Heart right ventricle (tissue), 16 donors: ENCODE measurements around the gene NOVA2. TPM values are rescaled to one million over a fixed set of nuclear protein-coding genes. Genes with fewer than 3 reads are reported as not detected.

ENCODE experiments used
- ATAC-seq, 8 donors: fragments of 200-7000 bp; cut with Tn5 transposase; one replicate each; pipeline ENCODE4 v1.9.1; 2020; ENCODE audit warnings: mild to moderate bottlenecking in 8 of 8, moderate library complexity in 8 of 8, moderate number of reproducible peaks in 1 of 8
- DNase-seq, 2 donors: peaks; one replicate each; pipeline ENCODE4 v3.0.0-alpha.2; 2020
- H3K27ac ChIP-seq, 10 donors: fragments of 200-600 bp; sonication (generic) in 2 of 10; one replicate each; pipeline versions ENCODE4 v1.5.0 to v1.8.0; 2020 to 2022; ENCODE audit warnings: mild to moderate bottlenecking in 3 of 10
- H3K27me3 ChIP-seq, 7 donors: fragments of 200-600 bp; one replicate each; pipeline ENCODE4 v1.8.0; 2021 to 2022; ENCODE audit warnings: mild to moderate bottlenecking in 2 of 7
- H3K36me3 ChIP-seq, 9 donors: fragments of 200-600 bp; sonication (generic) in 1 of 9; one replicate each; pipeline versions ENCODE4 v1.5.0 to v1.8.0; 2020 to 2022; ENCODE audit warnings: mild to moderate bottlenecking in 2 of 9
- H3K4me1 ChIP-seq, 9 donors: fragments of 200-600 bp; sonication (generic) in 1 of 9; one replicate each; pipeline versions ENCODE4 v1.5.0 to v1.8.0; 2020 to 2022; ENCODE audit warnings: mild to moderate bottlenecking in 4 of 9
- H3K4me3 ChIP-seq, 10 donors: fragments of 200-600 bp; sonication (generic) in 2 of 10; one replicate each; pipeline versions ENCODE4 v1.5.0 to v1.8.0; 2020 to 2022; ENCODE audit warnings: mild to moderate bottlenecking in 7 of 10, moderate library complexity in 2 of 10
- H3K9me3 ChIP-seq, 11 donors: fragments of 200-600 bp in 10 of 11; sonication (generic) in 2 of 11; one replicate each; pipeline versions ENCODE4 v1.5.0 to v1.8.0; 2013 to 2022; ENCODE audit warnings: mild to moderate bottlenecking in 2 of 11, control low read depth in 1 of 11, moderate library complexity in 1 of 11
- CTCF ChIP-seq, 9 donors: fragments of 200-600 bp; sonication (generic) in 2 of 9; IDR thresholded peaks; one replicate each; pipeline versions ENCODE4 v1.5.0 to v1.8.0; 2021 to 2022; ENCODE audit warnings: antibody characterized with exemption in 9 of 9, mild to moderate bottlenecking in 5 of 9, moderate library complexity in 1 of 9
- WGBS, 2 donors: extraction: QIAGEN DNeasy Blood & Tissue Kit; methylation state at CpG; one replicate each; pipeline ENCODE4 v1.1.7; 2013; ENCODE audit warnings: inconsistent platforms in 1 of 2; 5-methylcytosine and 5-hydroxymethylcytosine counted together
- intact Hi-C, 10 donors: fragments of 100-400 bp; cut with DNase I; formaldehyde crosslinking; loops; one replicate each; pipeline versions ENCODE4 v1.11.1 to v1.14.2; 2022
- polyA plus RNA-seq, 2 donors: library from polyadenylated mRNA; stranded (reverse); fragments of 200-250 nt; gene quantifications; one replicate each; pipeline ENCODE4 v1.2.3, GENCODE V29; 2013
- total RNA-seq, 10 donors: library from RNA; stranded (reverse); fragmentation: NEBNext Ultra II Directional in 3 of 10; extraction: Animal tissue kit (Norgen Biotek cat#: 25700) in 3 of 10; gene quantifications; one replicate each; pipeline versions ENCODE4 v1.2.1 to v1.2.4, GENCODE V29; 2021 to 2023
- donor health status: Arrhythmogenic right ventricular cardiomyopathy.
- donor health status: ischemic (EF 13 %, LVEDD 7.1; RV severe dilation, severe dysfunction).
- donor health status: healthy with polysubstance abuse.
- donor health status: DM: no; HTN: yes; CAD: no.
- donor health status: DM: no; HTN: no; CAD: no.
- donor health status: ischemic (EF 25% LVEDD 6.9; RV normal size, moderate dysfunction).
- donor health status: ischemic (EF 25% LVEDD 5.7; RV mildly dilated, moderate dysfunction).
- donor health status: healthy.
- donor health status: DM: yes; HTN: yes; CAD: no.
- donor health status: Ischemic cardiomyopathy.
- donor health status: ischemic (EF 35%, LVEDD 5.7; RV mildly dilated, moderate dysfunction).
- donor health status: nonischemic (EF 11% LVEDD 7.7; RV severe dilation, severe dysfunction).
- donor health status: DM: yes; HTN: yes; CAD: no.
- donor health status: PGD.
- donor health status: ischemic (EF 29% LVEDD 5.4; RV normal size, mild dysfunction).
- donor health status: nonischemic (EF 23%, LVEDD 6.1; RV moderate dilation, normal function).

Gene NOVA2
- total and polyA plus RNA-seq, 12 donors, result 1.6 to 8.2 (median 5.9) TPM

- intact Hi-C loops, result loop anchor here in 2 of 10 donors (10.0 kb wide), 2 partner anchors 85 to 95 kb away; no protein-coding TSS in a partner anchor
- 51 to 59% methylated on average over 7 of the region's 7 CpGs for WGBS, 2 donors
Observed at GRCh38 chr19:45919678-45920077, 54.0 kb downstream of the NOVA2 start.

GRCh38 chr19:45918721-45919120 is 54.9 kb downstream of the NOVA2 start:
- no peak overlapping the region for H3K4me3 ChIP-seq
- ATAC-seq, result no peak
- no peak for DNase-seq
- TF ChIP-seq CTCF (IDR thresholded peaks at IDR 0.05), result no peak
- peaks cover 0 to 37% (median 19%) of the 10 kb centered on the region in 7 donors for H3K27me3 ChIP-seq
- WGBS, 2 donors, result 68 to 73% methylated on average over 4 of the region's 4 CpGs
- H3K36me3 ChIP-seq, result no peaks in the 10 kb centered on the region
- H3K27ac ChIP-seq, result no peak overlapping the region
- intact Hi-C loops, result loop anchor here in 1 of 10 donors (10.0 kb wide), 1 partner anchor 86 kb away; no protein-coding TSS in a partner anchor
- H3K9me3 ChIP-seq, result no peaks in the 10 kb centered on the region
- H3K4me1 ChIP-seq, result no peaks in the 10 kb centered on the region

More at GRCh38 chr19:45919678-45920077, 54.0 kb downstream of the NOVA2 start:
- no peak for ATAC-seq
- no peaks in the 10 kb centered on the region for H3K36me3 ChIP-seq
- H3K4me3 ChIP-seq, result no peak overlapping the region
- no peak overlapping the region for H3K27ac ChIP-seq
- peaks cover 0 to 28% (median 13%) of the 10 kb centered on the region in 7 donors for H3K27me3 ChIP-seq
- DNase-seq, result no peak
- no peaks in the 10 kb centered on the region for H3K4me1 ChIP-seq
- no peaks in the 10 kb centered on the region for H3K9me3 ChIP-seq
- TF ChIP-seq CTCF (IDR thresholded peaks at IDR 0.05), result no peak

- no peak overlapping the region for H3K4me3 ChIP-seq
- H3K27me3 ChIP-seq, result peaks cover 0 to 40% (median 25%) of the 10 kb centered on the region in 7 donors
- H3K36me3 ChIP-seq, result no peaks in the 10 kb centered on the region
- intact Hi-C loops, result loop anchor here in 1 of 10 donors (10.0 kb wide), 1 partner anchor 87 kb away; no protein-coding TSS in a partner anchor
- H3K9me3 ChIP-seq, result no peaks in the 10 kb centered on the region
- no peak for DNase-seq
- no peak overlapping the region for H3K27ac ChIP-seq
- 46 to 68% methylated on average over 4 of the region's 4 CpGs for WGBS, 2 donors
- H3K4me1 ChIP-seq, result no peaks in the 10 kb centered on the region
- ATAC-seq, result no peak
- TF ChIP-seq CTCF (IDR thresholded peaks at IDR 0.05), result no peak
Observed at GRCh38 chr19:45917421-45918091, 56.1 kb downstream of the NOVA2 start.

- Histone ChIP-seq H3K9me3 (no peaks in the 10 kb centered on the region), H3K4me1 (no peaks in the 10 kb centered on the region), H3K36me3 (no peaks in the 10 kb centered on the region), H3K27ac (no peak within 1 kb of the TSS), H3K4me3 (no peak within 1 kb of the TSS), H3K27me3 (peaks cover 0 to 41% (median 28%) of the 10 kb centered on the region in 7 donors)
- peak in 4 of 8 donors; percentile 12 to 72 (median 56) for ATAC-seq
- TF ChIP-seq CTCF (IDR thresholded peaks at IDR 0.05), result peak in 5 of 9 donors; percentile 10 to 45 (median 28)
- intact Hi-C loops, result loop anchor here in 3 of 10 donors (5.0 to 10.0 kb wide), 2 partner anchors 91 to 98 kb away; no protein-coding TSS in a partner anchor
- peak in 1 of 2 donors; percentile 34 for DNase-seq
- WGBS, 2 donors, result 62 to 66% methylated on average over 44 of the region's 44 CpGs
Observed at GRCh38 chr19:45913874-45914830, 59.5 kb downstream of the NOVA2 start, which contains the start of gene NANOS2. NANOS2 (minus strand) TSS chr19:45914778; CDS start chr19:45914693, 85 bp downstream.
